CD4-positive, alpha-beta T cell treated with Interleukin-2 at 100 ng/mL for 4 hours (primary cell): ENCODE measurements around the gene ANKDD1B.

Experiments
- DNase-seq: peaks from one replicate; pipeline ENCODE4 v3.0.0-alpha.2; 2020; ENCODE audit warnings: low spot score

The ANKDD1B gene

GRCh38 chr5:75616971-75617621 lies 5.8 kb downstream of the ANKDD1B start:
- DNase-seq = no peak

GRCh38 chr5:75617736-75618352 lies 6.6 kb downstream of the ANKDD1B start:
- no peak for DNase-seq

- DNase-seq = no peak
Measured at GRCh38 chr5:75620184-75620959, 9.1 kb downstream of the ANKDD1B start.

- DNase-seq = no peak
Measured at GRCh38 chr5:75622564-75622963, 11.3 kb downstream of the ANKDD1B start.

- DNase-seq = no peak
Measured at GRCh38 chr5:75623846-75624245, 12.6 kb downstream of the ANKDD1B start.

GRCh38 chr5:75626959-75627358 lies 15.7 kb downstream of the ANKDD1B start:
- no peak for DNase-seq

DNA sequence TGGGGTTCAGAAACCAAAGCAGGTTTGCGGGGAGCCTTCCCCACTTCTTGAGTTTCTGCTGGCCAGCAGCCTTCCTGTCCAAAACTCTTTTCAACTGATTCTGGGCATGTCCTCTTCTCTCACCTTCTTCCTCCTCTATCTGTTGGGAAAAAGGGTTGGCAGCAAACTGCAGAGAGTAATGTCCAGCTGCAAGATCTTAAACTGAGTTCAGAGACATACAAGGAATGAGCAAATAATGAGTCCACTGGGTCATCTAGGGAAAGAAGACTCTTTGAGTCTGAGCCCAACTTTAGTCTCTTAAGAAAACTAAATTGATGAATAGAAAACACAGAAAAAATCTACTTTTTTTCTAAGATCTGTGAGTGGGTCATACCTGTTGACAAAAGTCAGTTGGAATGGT lies 16.5 kb downstream of the ANKDD1B start:
- no peak for DNase-seq

DNA sequence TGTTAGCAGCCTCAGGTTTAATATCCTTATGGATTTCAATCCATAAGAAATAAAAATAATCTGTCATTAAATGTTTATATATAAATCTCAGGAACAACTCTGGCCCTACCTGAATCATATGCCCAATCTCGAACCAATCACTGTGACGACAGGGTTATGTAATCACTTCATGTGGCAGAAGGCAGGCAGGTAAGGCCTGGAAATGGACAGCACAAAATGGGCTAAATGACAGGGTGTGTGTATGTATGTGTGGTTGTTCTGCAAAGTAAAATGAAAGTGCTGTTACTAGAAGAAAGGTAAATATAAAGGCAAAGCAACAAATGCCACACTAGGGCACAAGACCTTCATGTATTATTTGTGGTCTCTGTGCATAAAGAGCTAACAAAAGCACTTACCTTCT lies 19.6 kb downstream of the ANKDD1B start:
- DNase-seq = no peak

DNA sequence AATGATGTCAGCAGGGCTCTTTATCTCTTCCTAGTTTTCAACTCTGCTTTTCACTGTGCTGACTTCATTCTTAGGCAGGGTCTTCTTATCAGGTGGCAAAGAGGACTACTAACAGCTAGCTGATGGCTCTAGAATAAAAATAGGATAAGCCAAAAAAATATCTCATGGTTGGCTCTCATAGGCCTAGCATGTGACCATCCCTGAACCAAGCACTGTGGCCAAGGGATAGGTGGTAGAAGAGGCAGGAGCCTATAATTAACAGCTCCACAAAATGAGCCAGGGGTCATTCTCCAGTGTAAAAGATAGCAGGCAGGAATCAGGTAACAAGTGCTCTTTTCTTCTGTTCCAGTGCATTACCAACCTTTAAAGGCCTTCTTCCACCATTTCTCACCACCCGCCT lies 21.1 kb downstream of the ANKDD1B start:
- no peak for DNase-seq

GRCh38 chr5:75637949-75638348 lies 26.7 kb downstream of the ANKDD1B start:
- no peak for DNase-seq

DNA sequence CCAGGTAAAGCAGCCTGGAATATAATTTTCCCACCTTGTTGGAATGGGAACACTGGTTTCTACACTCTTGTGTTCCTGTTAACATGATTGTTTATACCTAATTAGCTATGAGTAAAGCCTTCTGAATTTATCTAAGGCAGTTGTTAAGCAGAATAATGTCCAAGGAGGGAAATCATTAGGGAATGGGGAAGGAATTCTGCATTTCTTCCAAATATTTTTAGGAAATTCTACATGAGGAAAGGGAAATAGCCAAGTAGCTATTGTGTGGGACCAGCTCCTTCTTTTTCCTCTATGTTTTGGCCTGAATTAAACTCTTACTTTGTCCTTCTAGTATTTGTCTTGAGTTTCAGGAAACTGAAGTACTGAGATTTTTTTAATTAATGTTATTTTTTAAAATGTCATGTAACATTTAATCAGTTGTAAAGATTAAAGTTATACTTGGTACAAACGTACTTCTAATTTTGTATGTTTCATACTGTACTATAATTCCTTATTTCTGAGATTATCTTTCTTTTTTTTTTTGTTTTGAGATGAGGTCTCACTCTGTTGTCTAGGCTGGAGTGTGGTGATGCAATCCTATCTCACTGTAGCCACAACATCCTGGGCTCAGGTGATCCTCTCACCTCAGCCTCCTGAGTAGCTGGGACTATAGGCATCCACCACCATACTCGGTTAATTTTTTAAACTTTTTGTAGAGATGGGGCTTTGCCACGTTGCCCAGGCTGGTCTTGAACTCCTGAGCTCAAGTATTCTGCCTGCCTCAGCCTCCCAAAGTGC lies 28.5 kb downstream of the ANKDD1B start:
- DNase-seq = no peak

GRCh38 chr5:75640395-75640794 lies 29.1 kb downstream of the ANKDD1B start:
- no peak for DNase-seq

DNA sequence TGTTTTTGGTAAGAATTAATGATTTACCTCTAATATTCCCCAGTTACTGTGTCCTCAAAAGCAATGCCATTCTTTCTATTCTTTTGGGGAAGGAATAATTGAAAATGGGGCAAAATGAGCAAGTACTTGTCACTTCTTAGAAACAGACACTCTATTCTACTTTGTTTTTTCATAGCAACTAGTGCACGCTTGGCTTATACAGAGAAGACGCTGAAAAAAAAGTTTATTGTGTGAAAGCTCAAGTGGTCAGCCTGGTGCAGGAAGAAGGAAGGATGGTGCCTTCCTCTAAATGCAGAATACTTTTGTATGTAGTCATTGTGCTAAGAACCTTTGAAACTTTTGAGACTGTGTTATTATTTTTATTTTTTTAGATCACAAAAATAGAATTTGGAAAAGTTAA lies 29.6 kb downstream of the ANKDD1B start:
- no peak for DNase-seq

- DNase-seq = no peak
Measured at GRCh38 chr5:75648712-75649111, 37.5 kb downstream of the ANKDD1B start.

DNA sequence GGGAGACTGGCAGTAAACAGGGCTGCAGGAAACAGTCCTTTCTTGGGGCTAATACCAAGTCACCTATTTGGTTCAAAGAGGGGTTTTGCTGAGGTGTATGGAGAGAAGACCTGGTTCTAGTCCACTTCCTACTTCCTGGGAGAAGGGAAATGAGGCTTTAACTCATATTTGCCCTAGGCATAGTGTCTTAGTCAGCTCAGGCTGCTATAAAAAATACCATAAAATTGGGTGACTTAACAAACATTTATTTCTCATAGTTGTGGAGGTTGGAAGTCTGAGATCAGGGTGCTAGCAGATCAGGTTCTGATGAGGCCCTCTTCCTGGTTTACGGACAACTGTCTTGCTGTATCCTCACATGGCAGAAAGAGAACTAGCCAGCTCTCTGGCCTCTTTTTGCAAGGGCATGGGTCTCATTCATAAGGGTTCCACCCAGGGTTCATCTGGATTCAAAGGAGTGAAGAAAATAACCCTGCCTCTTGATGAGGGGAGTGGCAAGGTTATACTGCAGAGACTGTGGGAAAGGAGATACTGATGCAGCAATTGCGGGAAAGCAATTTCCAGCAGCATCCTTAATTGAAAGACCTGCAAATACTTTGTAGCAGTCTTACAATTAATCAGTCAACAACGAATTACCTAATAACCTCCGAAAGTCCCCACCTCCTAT lies 40.5 kb downstream of the ANKDD1B start:
- DNase-seq = no peak

DNA sequence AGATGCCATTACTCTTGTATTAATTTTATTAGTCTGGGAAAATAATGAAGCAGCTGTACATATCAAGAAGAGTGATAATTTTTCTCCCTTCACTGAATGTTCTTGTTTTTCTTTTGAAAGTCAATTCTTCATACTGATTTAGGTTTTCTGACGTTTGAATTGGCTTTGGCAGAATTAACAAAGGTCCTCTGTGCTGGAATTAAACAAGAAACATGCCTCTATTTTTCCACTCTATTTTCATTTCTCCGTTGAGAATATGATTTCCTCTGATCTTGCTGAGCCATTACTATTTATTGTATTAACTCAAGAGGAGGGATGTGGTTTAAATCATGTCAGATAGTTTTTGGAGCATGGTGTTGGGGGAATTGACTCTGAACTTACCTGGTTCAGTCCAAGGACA lies 42.3 kb downstream of the ANKDD1B start:
- DNase-seq = no peak

DNA sequence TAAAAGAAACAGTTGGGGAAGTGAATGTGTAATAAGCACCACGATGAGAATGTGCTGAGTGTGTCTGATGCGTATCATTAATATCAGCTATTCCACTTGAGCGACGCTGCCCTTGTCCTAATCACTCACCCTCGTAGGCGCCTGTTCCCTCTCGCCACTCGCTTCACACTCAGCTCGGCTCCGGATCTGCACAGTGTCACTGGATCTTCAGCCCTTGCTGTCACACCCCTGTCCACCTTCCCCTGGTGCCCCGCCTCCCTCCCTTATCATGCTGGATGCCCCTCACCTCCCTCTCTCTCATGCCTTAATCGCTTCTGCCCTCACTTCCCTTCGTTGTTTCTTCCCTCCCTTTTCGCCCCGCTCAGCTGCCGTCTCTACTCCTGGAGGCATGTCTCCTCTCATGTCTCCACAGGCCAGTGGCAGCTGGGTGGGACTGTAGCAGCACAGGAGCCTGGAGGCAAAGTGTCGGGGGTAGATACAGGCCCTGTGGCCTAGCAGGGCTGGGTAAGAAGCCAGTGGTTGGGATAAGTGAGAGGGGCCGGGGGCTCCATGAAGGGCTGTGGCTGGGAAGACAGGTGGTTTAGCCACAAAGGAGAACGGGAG lies 43.5 kb downstream of the ANKDD1B start:
- DNase-seq = no peak

DNA sequence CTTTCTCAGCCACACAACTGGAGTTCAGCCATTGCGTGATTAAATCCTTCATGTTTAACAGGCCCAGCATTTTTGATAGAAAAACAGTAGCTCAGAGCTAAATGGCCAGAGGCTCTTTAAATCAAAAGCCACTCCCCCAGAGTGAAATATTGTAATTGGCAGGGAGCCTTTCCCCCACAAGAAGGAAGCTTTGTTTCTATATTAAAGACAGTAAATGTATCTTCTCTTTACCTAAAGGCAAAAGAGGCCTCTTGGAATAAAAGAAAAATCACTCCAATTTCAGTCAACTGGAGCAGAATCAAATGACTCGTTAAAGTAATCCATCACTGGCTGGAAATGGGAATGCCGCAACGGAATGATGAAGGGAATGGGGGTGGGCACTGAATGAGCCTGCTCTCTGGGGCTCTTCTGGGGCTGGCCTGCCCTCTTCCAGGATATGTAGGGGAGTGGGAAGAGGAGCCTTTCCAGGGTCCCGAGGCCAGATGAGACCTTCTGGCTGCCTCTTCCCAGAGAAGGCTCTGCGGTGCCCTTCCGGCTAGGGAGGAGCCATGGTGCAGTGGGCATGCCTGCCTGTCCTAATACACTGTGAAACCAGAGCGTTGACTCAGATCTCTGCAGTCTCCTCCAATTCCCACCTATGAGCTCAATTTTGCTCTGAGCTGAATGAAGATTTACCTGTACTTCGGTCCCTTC lies 45.2 kb downstream of the ANKDD1B start:
- DNase-seq = no peak

DNA sequence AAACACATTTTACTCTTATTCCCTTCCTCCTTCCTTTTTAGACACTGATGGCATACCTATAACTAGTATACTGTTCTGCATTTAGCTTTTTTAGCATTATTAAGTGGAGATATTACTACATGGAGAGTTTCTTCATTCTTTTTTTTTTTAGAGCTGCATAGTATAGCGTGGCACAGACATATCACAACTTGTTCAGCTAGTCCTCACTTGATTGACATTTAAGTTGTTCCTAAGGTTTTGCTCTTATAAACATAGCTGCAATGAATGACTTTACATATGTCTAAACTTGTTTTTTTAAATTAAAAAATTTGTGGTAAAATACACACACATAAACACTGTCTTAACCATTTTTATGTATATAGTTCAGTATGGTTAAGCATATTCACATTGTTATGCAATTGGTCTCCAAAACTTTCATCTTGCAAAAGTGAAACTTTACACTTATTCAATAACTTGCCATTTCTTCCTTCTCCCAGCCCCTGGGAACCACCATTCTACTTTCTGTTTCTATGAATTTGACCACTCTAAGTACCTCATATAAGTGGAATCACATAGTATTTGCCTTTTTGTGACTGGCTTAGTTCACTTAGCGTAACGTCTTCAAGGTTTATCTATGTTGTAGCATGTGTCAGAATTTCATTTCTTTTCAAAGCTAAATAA lies 48.7 kb downstream of the ANKDD1B start:
- no peak for DNase-seq

GRCh38 chr5:75660678-75661465 lies 49.6 kb downstream of the ANKDD1B start:
- no peak for DNase-seq
